HFF-Myc (cell line): ENCODE data around the gene RALGAPA2.

Experiments used
- DNase-seq: peaks from one replicate; pipeline ENCODE4 v3.0.0-alpha.2; 2011; ENCODE audit warnings: low read depth; ENCODE audit errors: extremely low read depth
- H3K4me3 ChIP-seq: replicated peaks from 2 replicates; pipeline ENCODE4 v1.5.1; 2011; ENCODE audit warnings: low read depth, mild to moderate bottlenecking, control low read depth, low read length
- CTCF ChIP-seq: IDR thresholded peaks from 2 replicates; pipeline ENCODE4 v1.5.1; 2012; ENCODE audit warnings: mild to moderate bottlenecking, low read depth, low read length, control low read depth; ENCODE audit errors: missing control alignments

RALGAPA2 gene

GRCh38 chr20:20452254-20452676, 260.2 kb downstream of the RALGAPA2 start:
- DNase-seq = peak; percentile 52
- H3K4me3 ChIP-seq = peak overlapping the region; percentile 19
- no peak for TF ChIP-seq CTCF

GRCh38 chr20:20450521-20450920, 261.9 kb downstream of the RALGAPA2 start:
- no peak for TF ChIP-seq CTCF
- H3K4me3 ChIP-seq = no peak overlapping the region
- DNase-seq = no peak

- H3K4me3 ChIP-seq = no peak overlapping the region
- DNase-seq = no peak
- no peak for TF ChIP-seq CTCF
Observed at GRCh38 chr20:20448881-20449280, 263.6 kb downstream of the RALGAPA2 start.

GRCh38 chr20:20447196-20447595, 265.2 kb downstream of the RALGAPA2 start:
- no peak overlapping the region for H3K4me3 ChIP-seq
- no peak for TF ChIP-seq CTCF
- DNase-seq = no peak

GRCh38 chr20:20446425-20447015, 265.9 kb downstream of the RALGAPA2 start:
- H3K4me3 ChIP-seq = no peak overlapping the region
- no peak for TF ChIP-seq CTCF
- no peak for DNase-seq

GRCh38 chr20:20446001-20446400, 266.4 kb downstream of the RALGAPA2 start:
- no peak overlapping the region for H3K4me3 ChIP-seq
- no peak for TF ChIP-seq CTCF
- no peak for DNase-seq

GRCh38 chr20:20443504-20443903, 268.9 kb downstream of the RALGAPA2 start:
- DNase-seq = no peak
- no peak for TF ChIP-seq CTCF
- H3K4me3 ChIP-seq = no peak overlapping the region
